Measurements from ENCODE around the gene MFSD12. TPM values are rescaled to one million over a fixed set of nuclear protein-coding genes. Genes with fewer than 3 reads are reported as not detected.

The MFSD12 gene
- total RNA-seq, 4 donors from 2014 or later, result 22.1 to 94.1 (median 42.2) TPM

DNA sequence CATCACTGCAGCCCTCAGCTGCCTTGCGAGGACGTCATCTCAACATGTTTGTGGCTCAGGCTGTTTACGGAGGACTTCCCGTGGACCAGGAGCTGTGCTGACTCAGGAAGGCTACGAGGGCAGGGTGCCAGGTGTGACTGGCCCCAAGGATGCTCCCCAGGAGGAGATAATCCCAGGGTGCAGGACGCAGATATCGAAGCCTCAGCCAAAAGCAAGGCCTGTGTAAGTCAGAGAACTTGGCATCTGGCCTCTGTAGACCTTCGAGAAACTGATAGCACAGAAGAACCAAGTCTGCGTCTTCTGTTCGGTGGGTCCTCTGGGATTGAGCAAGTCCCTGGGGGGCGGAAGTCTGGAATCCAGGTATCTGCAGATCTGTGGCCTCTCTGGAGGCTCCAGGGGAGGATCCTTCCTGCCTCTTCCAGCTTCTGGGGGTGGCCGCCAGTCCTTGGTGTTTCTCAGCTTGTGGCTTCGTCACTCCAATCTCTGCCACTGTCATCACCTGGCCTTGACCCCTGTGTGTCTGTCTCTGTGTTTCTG, 54.3 kb downstream of the MFSD12 start:
- H3K27me3 ChIP-seq, result no peaks in the 10 kb centered on the region
- H3K27ac ChIP-seq, result no peak overlapping the region
- no peaks in the 10 kb centered on the region for H3K36me3 ChIP-seq
- peaks cover 0 to 48% (median 21%) of the 10 kb centered on the region in 3 donors for H3K4me1 ChIP-seq
- WGBS, 2 donors (ENCODE audit: low coverage in 1 of 2), result 88% methylated on average over 9 of the region's 13 CpGs; no CpG with 5 or more reads in 1 of the 2 donors
- H3K4me3 ChIP-seq, result no peak overlapping the region
- ATAC-seq, result no peak
- H3K9me3 ChIP-seq, result no peaks in the 10 kb centered on the region
- TF ChIP-seq POLR2A (IDR thresholded peaks at IDR 0.05) (no peak), POLR2AphosphoS5 (IDR thresholded peaks at IDR 0.05) (no peak), EP300 (IDR thresholded peaks at IDR 0.05) (no peak)
- TF ChIP-seq, protein P1, sequence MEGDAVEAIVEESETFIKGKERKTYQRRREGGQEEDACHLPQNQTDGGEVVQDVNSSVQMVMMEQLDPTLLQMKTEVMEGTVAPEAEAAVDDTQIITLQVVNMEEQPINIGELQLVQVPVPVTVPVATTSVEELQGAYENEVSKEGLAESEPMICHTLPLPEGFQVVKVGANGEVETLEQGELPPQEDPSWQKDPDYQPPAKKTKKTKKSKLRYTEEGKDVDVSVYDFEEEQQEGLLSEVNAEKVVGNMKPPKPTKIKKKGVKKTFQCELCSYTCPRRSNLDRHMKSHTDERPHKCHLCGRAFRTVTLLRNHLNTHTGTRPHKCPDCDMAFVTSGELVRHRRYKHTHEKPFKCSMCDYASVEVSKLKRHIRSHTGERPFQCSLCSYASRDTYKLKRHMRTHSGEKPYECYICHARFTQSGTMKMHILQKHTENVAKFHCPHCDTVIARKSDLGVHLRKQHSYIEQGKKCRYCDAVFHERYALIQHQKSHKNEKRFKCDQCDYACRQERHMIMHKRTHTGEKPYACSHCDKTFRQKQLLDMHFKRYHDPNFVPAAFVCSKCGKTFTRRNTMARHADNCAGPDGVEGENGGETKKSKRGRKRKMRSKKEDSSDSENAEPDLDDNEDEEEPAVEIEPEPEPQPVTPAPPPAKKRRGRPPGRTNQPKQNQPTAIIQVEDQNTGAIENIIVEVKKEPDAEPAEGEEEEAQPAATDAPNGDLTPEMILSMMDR (IDR thresholded peaks at IDR 0.05), result no peak

DNA sequence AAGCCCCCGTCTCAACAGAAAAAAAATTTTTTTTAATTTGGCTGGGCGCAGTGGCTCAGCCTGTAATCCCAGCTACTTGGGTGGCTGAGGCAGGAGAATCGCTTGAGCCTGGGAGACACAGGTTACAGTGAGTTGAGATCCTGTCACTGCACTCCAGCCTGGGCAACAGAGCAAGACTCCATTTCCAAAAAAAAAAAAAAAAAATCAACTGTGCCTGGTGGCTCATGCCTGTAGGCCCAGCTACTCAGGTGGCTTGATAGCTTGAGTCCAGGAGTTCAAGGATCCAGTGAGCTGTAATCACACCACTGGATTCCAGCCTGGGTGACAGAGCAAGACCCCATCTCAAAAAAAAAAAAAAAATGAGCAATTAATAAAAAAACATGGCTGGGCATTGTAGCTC, 55.6 kb downstream of the MFSD12 start:
- H3K27ac ChIP-seq, result no peak overlapping the region
- no peaks in the 10 kb centered on the region for H3K27me3 ChIP-seq
- no peak overlapping the region for H3K4me3 ChIP-seq
- WGBS, 2 donors (ENCODE audit: low coverage in 1 of 2), result 75% methylated on average over 2 of the region's 3 CpGs; no CpG with 5 or more reads in 1 of the 2 donors
- peaks cover 0 to 34% (median 12%) of the 10 kb centered on the region in 3 donors for H3K4me1 ChIP-seq
- no peaks in the 10 kb centered on the region for H3K9me3 ChIP-seq
- no peak for ATAC-seq
- H3K36me3 ChIP-seq, result peaks cover 0 to 9% of the 10 kb centered on the region in 2 donors
- TF ChIP-seq POLR2A (IDR thresholded peaks at IDR 0.05) (no peak), EP300 (IDR thresholded peaks at IDR 0.05) (no peak), POLR2AphosphoS5 (IDR thresholded peaks at IDR 0.05) (no peak)
- TF ChIP-seq, protein P1 (IDR thresholded peaks at IDR 0.05), result no peak

DNA sequence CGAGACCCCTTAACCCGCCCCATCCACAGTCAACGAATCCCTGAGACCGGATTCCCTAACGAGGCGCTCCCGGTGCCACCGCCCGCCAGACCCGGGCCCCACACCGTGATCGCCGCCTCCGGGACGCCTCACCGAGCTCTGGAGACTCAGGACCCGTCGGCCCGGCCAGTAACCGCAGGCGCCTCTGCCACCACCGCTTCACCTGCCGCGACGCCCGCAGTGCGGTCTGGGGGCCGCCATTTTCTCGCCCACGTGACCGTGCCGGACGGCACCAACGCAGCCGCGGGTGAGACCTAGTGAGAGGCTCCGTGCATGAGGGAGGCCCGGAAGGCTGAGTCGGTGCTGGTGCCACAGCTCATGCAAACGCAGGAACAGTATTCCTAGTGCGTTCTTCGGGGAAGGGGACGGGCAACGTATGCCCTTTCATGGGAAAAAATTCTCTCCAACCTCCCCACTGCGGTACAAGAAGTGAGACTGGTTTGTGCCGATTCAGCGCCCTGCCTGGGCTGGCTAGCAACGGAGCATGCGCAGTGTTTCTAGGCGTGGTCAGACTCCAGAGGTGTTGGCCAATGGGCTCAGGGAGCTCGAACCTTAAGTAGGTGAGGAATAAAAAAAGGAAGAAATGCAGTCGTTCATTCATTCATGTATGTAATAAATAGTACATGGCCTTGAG, 56.8 kb downstream of the MFSD12 start, which contains the start of gene DOHH:
DOHH (minus strand) TSS at position 246 of the 673 bp plus-strand sequence. CDS start 3,860 bp downstream, outside the sequence.
- peak; percentile 97 for ATAC-seq
- peaks cover 0 to 30% (median 12%) of the 10 kb centered on the region in 3 donors for H3K4me1 ChIP-seq
- peak within 1 kb of the TSS; percentile 78 to 95 (median 92) for H3K27ac ChIP-seq
- H3K36me3 ChIP-seq, result peaks cover 0 to 21% of the 10 kb centered on the region in 2 donors
- H3K4me3 ChIP-seq, result peak within 1 kb of the TSS; percentile 94 to 99
- no peaks in the 10 kb centered on the region for H3K27me3 ChIP-seq
- H3K9me3 ChIP-seq, result no peaks in the 10 kb centered on the region
- 0% methylated on average over 10 of the region's 52 CpGs for WGBS, 2 donors (ENCODE audit: low coverage in 1 of 2)
- peak; percentile 34 to 45 for TF ChIP-seq POLR2A (IDR thresholded peaks at IDR 0.05)
- TF ChIP-seq POLR2AphosphoS5 (IDR thresholded peaks at IDR 0.05), result peak; percentile 42
- TF ChIP-seq, protein P1 (IDR thresholded peaks at IDR 0.05), result no peak

DNA sequence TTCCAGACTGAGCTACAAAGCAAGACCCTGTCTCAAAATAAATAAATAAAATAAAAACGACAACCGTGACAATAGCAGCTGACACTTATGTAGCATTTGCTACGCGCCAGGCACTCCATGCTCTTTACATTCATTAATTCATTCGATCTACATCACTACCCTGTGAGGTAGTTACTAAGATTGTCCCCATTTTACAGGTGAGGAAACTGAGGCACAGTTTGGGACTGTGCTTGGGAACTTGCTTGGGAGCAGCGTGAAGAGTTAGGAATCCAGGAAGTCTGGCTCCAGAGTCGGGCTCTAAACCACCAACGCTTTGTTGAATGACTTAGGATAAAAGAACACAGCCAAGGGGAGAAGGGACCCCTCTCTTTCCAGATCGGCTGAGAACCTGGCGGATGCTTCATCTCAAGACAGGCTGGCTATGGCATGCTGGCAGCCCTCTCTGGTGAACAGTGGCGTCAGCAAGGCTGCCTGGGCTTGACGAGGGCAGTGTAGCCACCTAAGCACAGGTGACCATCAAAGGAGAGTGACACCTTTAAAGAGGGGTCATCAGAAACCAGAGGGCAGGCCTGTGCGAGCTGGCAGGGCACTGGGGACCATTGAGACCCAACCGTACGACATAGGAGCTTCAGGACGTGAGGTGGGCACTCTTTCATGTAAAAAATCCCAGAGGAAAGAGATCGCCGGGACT, 57.5 kb downstream of the MFSD12 start:
- TF ChIP-seq POLR2A (IDR thresholded peaks at IDR 0.05), result no peak
- TF ChIP-seq EP300 (IDR thresholded peaks at IDR 0.05), result no peak
- TF ChIP-seq POLR2AphosphoS5 (IDR thresholded peaks at IDR 0.05), result no peak
- TF ChIP-seq, protein P1 (IDR thresholded peaks at IDR 0.05), result no peak
- ATAC-seq, result no peak

More for the DNA sequence above, 57.5 kb downstream of the MFSD12 start:
- Histone ChIP-seq H3K36me3 (peaks cover 0 to 28% of the 10 kb centered on the region in 2 donors), H3K27me3 (no peaks in the 10 kb centered on the region), H3K4me3 (peak overlapping the region; percentile 94 to 99), H3K9me3 (no peaks in the 10 kb centered on the region), H3K4me1 (peaks cover 0 to 25% (median 7%) of the 10 kb centered on the region in 3 donors), H3K27ac (peak overlapping the region; percentile 78 to 95 (median 92))
- WGBS, 2 donors (ENCODE audit: low coverage in 1 of 2), result 11 to 22% methylated on average over 6 to 12 of the region's 18 CpGs

Data from gastroesophageal sphincter (tissue), 4 donors.